HUDEP-2 (cell line): Measurements from ENCODE around the gene AP2S1.
"Not testable (repeated sequence)": the region's sequence is repeated elsewhere in the genome, so short reads cannot be mapped to it uniquely, and the experiment has no call there.

Experiments used
- DNase-seq, 76 experiments: peaks; one replicate each; lab custom pipeline; 2025; ENCODE audit not compliant: unreplicated experiment in 76 of 76; lab: John Stamatoyannopoulos, UW

AP2S1 gene

GRCh38 chr19:46850228-46851203, at the start of gene AP2S1:
AP2S1 (minus strand) TSS chr19:46850846; CDS start chr19:46850766, 80 bp downstream.
- peak; percentile 57 to 95 (median 88) for DNase-seq

- no peak for DNase-seq
Measured at GRCh38 chr19:46900341-46900740, 49.7 kb upstream of the AP2S1 start.

DNA sequence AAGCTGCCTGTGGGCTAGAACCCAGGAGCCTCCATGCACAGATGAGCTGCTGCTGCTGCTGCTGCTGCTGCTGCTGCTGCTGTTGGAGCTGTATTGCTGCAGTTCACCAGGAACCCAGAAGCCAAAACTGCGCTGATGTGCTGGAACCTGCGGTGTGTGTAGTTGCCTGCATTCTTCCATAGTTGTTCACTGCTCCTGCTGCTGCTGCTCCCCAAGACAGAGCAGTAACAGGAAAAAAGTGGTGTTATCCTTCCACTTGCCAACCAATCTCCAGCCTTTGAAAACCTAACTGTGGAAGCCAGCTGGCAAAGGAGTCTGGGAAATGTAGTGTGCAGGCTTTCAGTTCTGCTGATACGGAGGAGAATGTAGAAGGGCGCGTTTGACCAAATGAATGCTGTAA, 48.1 kb upstream of the AP2S1 start:
- DNase-seq: peak in 1 of 76 experiments; percentile 25

DNA sequence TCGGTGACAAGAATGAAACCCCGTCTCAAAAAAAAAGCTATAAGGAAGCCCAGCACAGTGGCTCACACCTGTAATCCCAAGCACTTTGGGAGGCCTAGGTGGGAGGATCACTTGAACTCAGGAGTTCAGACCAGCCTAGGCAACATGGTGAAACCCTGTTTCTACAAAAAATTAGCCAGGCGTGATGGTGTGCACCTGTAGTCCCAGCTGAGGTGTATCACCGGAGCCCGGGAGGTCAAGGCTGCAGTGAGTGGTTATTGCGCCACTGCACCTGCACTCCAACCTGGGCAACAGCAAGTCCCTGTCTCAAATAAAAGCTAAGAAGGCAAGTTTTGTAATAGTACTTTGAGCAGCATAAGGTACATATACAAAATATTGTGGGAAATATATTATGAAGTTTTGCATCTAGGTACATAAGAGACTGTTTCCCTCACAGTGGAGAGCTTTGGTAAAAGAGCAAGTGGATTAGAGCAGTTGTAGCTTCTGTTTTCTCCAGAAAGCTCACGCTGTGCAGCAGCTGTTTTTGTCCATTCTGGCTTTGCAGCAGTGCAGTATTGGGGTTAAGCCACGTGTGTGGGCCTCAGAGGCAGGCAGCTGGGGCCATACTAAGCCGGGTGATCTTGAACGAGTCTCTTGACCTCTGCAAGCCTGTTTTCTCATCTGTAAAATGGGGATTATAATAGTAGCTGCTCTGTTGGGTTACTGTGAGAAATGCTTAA, 45.6 kb upstream of the AP2S1 start:
- DNase-seq: no peak

GRCh38 chr19:46892252-46893179, 41.9 kb upstream of the AP2S1 start:
- no peak for DNase-seq

DNA sequence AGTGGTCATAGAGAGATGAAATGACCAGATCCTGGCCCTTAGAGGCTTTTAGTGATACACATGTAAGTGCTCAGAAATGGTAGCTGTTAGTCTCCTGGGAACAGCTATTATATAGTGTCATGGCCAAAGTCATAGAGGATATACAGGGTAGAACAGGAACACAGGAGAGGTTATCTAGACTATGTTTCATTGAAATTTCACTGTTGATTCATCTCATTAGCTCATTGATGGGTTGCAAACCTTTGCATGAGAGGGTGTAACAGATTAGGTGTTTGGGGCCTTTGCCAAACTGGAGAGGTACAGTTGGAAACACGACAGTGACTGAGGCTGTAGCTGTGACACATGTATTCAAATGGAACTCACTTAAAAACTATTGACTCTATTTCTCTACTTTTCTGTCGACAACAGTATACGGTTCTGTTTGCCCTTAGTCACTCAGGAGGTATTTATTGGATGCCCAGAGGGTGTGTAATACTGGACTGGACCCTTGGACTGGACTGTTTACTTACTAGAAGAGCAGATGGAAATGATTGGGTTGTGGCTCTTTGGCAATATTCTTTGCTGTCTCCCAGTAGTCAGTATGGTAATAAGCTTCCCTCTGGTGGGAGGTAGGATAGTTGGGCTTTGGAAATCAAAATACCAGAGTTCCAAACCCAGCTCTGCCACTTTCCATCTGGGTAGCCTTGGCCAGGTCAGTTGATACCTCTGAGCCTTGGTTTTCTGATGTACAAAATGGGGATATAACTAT, 40.0 kb upstream of the AP2S1 start:
- DNase-seq: no peak

DNA sequence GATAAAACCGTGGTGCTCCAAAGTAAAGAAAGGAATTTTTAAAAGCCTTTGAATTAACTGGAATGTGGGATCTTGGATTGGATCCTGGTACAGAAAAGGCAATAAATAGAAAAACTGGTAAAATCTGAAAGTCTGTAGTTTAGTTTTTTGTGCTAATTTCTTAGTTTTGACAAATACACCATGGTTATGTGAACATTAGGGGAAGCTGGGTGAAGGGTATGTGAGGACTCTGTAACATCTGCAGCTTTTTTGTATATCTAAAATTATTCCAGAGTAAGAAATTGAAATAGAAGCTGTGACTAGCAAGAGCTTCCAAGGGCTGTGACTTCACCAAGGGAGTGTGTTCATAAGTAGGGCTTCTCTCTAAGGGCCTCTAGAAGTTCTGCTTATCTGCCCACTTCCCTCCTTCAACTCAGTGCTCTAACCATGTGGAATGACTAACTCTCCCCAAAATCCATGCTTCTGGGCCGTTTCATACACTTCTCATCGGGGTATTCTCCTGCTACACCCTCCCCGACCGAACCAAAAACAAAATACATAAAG, 36.7 kb upstream of the AP2S1 start:
- DNase-seq: no peak

- no peak for DNase-seq
Measured at GRCh38 chr19:46886546-46887239, 36.0 kb upstream of the AP2S1 start.

- DNase-seq: no peak
Measured at GRCh38 chr19:46885411-46885810, 34.8 kb upstream of the AP2S1 start.

- DNase-seq: not testable (repeated sequence)
Measured at GRCh38 chr19:46882751-46883150, 32.1 kb upstream of the AP2S1 start.

DNA sequence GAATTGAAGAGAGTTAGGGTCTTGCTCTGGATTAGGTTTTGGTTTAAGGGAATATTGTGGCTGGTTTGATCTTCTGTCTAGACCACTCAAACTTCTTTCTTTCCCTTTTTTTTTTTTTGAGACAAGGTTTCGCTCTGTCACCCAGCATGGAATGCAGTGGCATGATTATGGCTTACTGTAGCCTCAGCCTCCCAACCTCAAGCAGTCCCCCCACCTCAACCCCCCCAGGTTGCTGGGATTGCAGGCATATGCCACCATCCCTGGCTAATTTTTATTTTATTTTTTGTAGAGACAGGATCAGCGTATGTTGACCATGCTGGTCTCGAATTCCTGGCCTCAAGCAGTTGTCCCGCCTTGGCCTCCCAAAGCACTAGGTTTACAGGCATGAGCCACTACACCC, 31.4 kb upstream of the AP2S1 start:
- no peak for DNase-seq

GRCh38 chr19:46881092-46881491, 30.4 kb upstream of the AP2S1 start:
- no peak for DNase-seq

DNA sequence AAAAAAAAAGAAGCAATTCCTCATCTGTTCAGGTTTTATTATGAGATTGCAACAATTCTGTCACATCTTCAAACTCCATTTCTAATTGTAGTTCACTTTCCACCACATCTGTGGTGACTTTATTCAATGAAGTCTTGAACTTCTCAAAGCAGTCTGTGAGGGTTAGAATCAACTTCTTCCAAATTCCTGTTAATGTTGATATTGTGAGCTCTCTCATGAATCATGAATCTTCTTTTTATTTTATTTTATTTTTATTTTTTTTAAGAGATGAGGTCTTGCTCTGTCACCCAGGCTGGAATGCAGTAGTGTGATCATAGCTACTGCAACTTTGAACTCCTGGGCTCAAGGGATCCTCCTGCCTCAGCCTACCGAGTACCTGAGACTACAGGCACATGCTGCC, 29.8 kb upstream of the AP2S1 start:
- DNase-seq: no peak

- DNase-seq: no peak
Measured at GRCh38 chr19:46878613-46879375, 28.1 kb upstream of the AP2S1 start.

GRCh38 chr19:46875657-46876056, 25.0 kb upstream of the AP2S1 start:
- DNase-seq: no peak

DNA sequence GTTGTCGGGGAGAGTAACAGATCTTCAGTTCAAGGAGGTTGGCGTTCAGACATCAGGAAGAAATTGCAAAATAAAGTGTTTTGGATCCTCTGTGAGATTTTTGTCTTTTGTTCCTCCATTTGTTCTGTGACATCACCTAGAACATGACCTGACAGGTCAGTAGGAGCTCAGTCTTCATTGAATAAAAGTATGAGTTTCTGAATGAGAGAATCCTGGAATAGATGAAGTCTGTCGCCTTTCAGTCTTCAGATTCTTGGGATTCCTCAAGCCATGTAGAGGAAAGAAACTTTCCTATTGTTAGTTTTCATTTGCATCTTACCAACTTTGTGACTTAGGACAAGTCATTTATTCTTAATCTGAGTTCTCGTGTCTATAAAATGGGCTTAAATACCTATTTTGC, 24.6 kb upstream of the AP2S1 start:
- no peak for DNase-seq

GRCh38 chr19:46872967-46873366, 22.3 kb upstream of the AP2S1 start:
- no peak for DNase-seq

- not testable (repeated sequence) for DNase-seq
Measured at GRCh38 chr19:46871173-46871572, 20.5 kb upstream of the AP2S1 start.
